GM23338 (cell line): ENCODE data around the gene ATF7. TPM values are rescaled to one million over a fixed set of nuclear protein-coding genes. Genes with fewer than 3 reads are reported as not detected.

ENCODE experiments used
- ATAC-seq: fragments of 200-7000 bp; cut with Tn5 transposase; 3 replicates; pipeline ENCODE4 v1.9.1; 2020
- DNase-seq: peaks from one replicate; pipeline ENCODE4 v3.0.0-alpha.2; 2015; ENCODE audit warnings: low spot score
- H2AFZ ChIP-seq: fragments of 200-600 bp; sonication (generic); 2 replicates; pipeline ENCODE4 v1.8.0; 2016; ENCODE audit warnings: antibody characterized with exemption, mild to moderate bottlenecking, moderate library complexity
- H3F3A ChIP-seq: fragments of 200-600 bp; sonication (generic); replicated peaks from 2 replicates; pipeline ENCODE4 v1.8.0; 2017; ENCODE audit warnings: antibody characterized with exemption, mixed run types, low read depth
- H3K27ac ChIP-seq: fragments of 200-600 bp; sonication (generic); 2 replicates; pipeline ENCODE4 v1.6.1; 2016; ENCODE audit warnings: low read depth
- H3K27me3 ChIP-seq: fragments of 200-600 bp; sonication (generic); 2 replicates; pipeline ENCODE4 v1.8.0; 2016; ENCODE audit warnings: mild to moderate bottlenecking, mixed run types, moderate library complexity; ENCODE audit not compliant: insufficient read depth
- H3K36me3 ChIP-seq: fragments of 200-600 bp; sonication (generic); 2 replicates; pipeline ENCODE4 v1.8.0; 2016; ENCODE audit warnings: mild to moderate bottlenecking; ENCODE audit not compliant: insufficient read depth
- H3K4me1 ChIP-seq: fragments of 200-600 bp; sonication (generic); 2 replicates; pipeline ENCODE4 v1.8.0; 2016; ENCODE audit warnings: mild to moderate bottlenecking, moderate library complexity; ENCODE audit not compliant: insufficient read depth
- H3K4me2 ChIP-seq: fragments of 200-600 bp; sonication (generic); 2 replicates; pipeline ENCODE4 v1.7.1; 2017; ENCODE audit warnings: mixed run types
- H3K4me3 ChIP-seq: fragments of 200-600 bp; sonication (generic); 2 replicates; pipeline ENCODE4 v1.6.1; 2016; ENCODE audit warnings: mixed run types
- H3K79me2 ChIP-seq: fragments of 200-600 bp; sonication (generic); replicated peaks from 2 replicates; pipeline ENCODE4 v1.8.0; 2017; ENCODE audit warnings: mild to moderate bottlenecking; ENCODE audit not compliant: insufficient read depth
- H3K9me2 ChIP-seq: fragments of 200-600 bp; sonication (generic); 2 replicates; pipeline ENCODE4 v1.8.0; 2017; ENCODE audit not compliant: insufficient read depth
- H4K20me1 ChIP-seq: fragments of 200-600 bp; sonication (generic); replicated peaks from 2 replicates; pipeline ENCODE4 v1.8.0; 2017; ENCODE audit warnings: mild to moderate bottlenecking; ENCODE audit not compliant: insufficient read depth
- H3K27ac Mint-ChIP-seq: 2 replicates; pipeline ENCODE4 v1.8.0; 2020; ENCODE audit warnings: inconsistent platforms, mild to moderate bottlenecking, moderate library complexity, mixed read lengths
- H3K27me3 Mint-ChIP-seq: 3 replicates; pipeline ENCODE4 v1.8.0; 2022; ENCODE audit warnings: low read depth, mild to moderate bottlenecking, moderate library complexity, mixed read lengths, inconsistent platforms; ENCODE audit not compliant: insufficient read depth, poor library complexity
- H3K36me3 Mint-ChIP-seq: 3 replicates; pipeline ENCODE4 v1.8.0; 2021; ENCODE audit warnings: low read depth, mild to moderate bottlenecking, inconsistent platforms, moderate library complexity, mixed read lengths
- H3K4me1 Mint-ChIP-seq: 3 replicates; pipeline ENCODE4 v1.8.0; 2020; ENCODE audit warnings: mild to moderate bottlenecking, inconsistent platforms, mixed read lengths
- H3K4me3 Mint-ChIP-seq: 3 replicates; pipeline ENCODE4 v1.8.0; 2021; ENCODE audit warnings: moderate library complexity, mild to moderate bottlenecking, inconsistent platforms, mixed read lengths
- H3K9me3 Mint-ChIP-seq: 3 replicates; pipeline ENCODE4 v1.8.0; 2020; ENCODE audit warnings: moderate library complexity, mild to moderate bottlenecking, inconsistent platforms, mixed read lengths
- CREB1 ChIP-seq: fragments of 250-450 bp; sonication (Bioruptor Pico); IDR thresholded peaks from 2 replicates; pipeline ENCODE4 v1.5.0; 2020; ENCODE audit warnings: low read depth, mild to moderate bottlenecking, moderate library complexity
- ETS1 ChIP-seq: IDR thresholded peaks from 2 replicates; pipeline ENCODE4 v1.6.1; 2016; ENCODE audit warnings: antibody characterized with exemption
- EZH2 ChIP-seq: fragments of 200-600 bp; sonication (generic); IDR thresholded peaks from one replicate; pipeline ENCODE4 v1.8.0; 2017; ENCODE audit warnings: antibody characterized with exemption, mild to moderate bottlenecking, low read depth; ENCODE audit not compliant: unreplicated experiment
- EZH2phosphoT487 ChIP-seq: fragments of 200-600 bp; sonication (generic); IDR thresholded peaks from one replicate; pipeline ENCODE4 v1.8.1; 2018; ENCODE audit warnings: antibody characterized with exemption; ENCODE audit not compliant: unreplicated experiment
- JUNB ChIP-seq: IDR thresholded peaks from one replicate; pipeline ENCODE4 v1.6.1; 2016; ENCODE audit warnings: antibody characterized with exemption; ENCODE audit not compliant: unreplicated experiment
- NANOG ChIP-seq: IDR thresholded peaks from 2 replicates; pipeline ENCODE4 v1.6.1; 2016; ENCODE audit warnings: antibody characterized with exemption, borderline replicate concordance
- POLR2AphosphoS5 ChIP-seq: IDR thresholded peaks from 2 replicates; pipeline ENCODE4 v1.6.1; 2016; ENCODE audit warnings: antibody characterized with exemption, low read depth
- STAT1 ChIP-seq: IDR thresholded peaks from one replicate; pipeline ENCODE4 v1.6.1; 2016; ENCODE audit warnings: antibody characterized with exemption; ENCODE audit not compliant: unreplicated experiment
- ZNF114 ChIP-seq: fragments of 250-450 bp; sonication (Bioruptor Pico); IDR thresholded peaks from 2 replicates; pipeline ENCODE4 v1.5.0; 2020; ENCODE audit warnings: mild to moderate bottlenecking, moderate library complexity
- ZNF331 ChIP-seq: fragments of 250-450 bp; sonication (Bioruptor Pico); IDR thresholded peaks from 2 replicates; pipeline ENCODE4 v1.5.0; 2020; ENCODE audit warnings: low read depth, mild to moderate bottlenecking, moderate library complexity
- polyA plus RNA-seq: library from polyadenylated mRNA; unstranded; fragments of >200 nt; fragmentation: Nextera tagmentation; extraction: Ambion mirVana; gene quantifications from 2 replicates; pipeline ENCODE4 v1.2.1, GENCODE V29; 2016
- total RNA-seq: library from RNA; depleted of rRNA; stranded (reverse); fragments of >200 nt; shearing (Covaris generic); gene quantifications from 2 replicates; pipeline ENCODE4 v1.2.3, GENCODE V29; 2014
- TF ChIP-seq, protein P1 (sequence below), 2 experiments: fragments of 200-600 bp in 1 of 2; sonication (generic) in 1 of 2; conservative IDR thresholded peaks; 2 replicates each; pipeline versions ENCODE4 v1.5.1 to v1.6.1; 2016 to 2017; ENCODE audit warnings: antibody characterized with exemption in 2 of 2, low read depth in 2 of 2, mild to moderate bottlenecking in 2 of 2, moderate library complexity in 1 of 2
- TF ChIP-seq, protein P2 (sequence below): IDR thresholded peaks from one replicate; pipeline ENCODE4 v1.6.1; 2018; ENCODE audit warnings: antibody characterized with exemption; ENCODE audit not compliant: unreplicated experiment
- TF ChIP-seq, protein P3 (sequence below): fragments of 250-450 bp; sonication (Bioruptor Pico); IDR thresholded peaks from 2 replicates; pipeline ENCODE4 v1.5.0; 2020; ENCODE audit warnings: mild to moderate bottlenecking, moderate library complexity

The ATF7 gene
- total and polyA plus RNA-seq, 2 experiments from 2014 or later = 13.9 to 16.3 TPM

DNA sequence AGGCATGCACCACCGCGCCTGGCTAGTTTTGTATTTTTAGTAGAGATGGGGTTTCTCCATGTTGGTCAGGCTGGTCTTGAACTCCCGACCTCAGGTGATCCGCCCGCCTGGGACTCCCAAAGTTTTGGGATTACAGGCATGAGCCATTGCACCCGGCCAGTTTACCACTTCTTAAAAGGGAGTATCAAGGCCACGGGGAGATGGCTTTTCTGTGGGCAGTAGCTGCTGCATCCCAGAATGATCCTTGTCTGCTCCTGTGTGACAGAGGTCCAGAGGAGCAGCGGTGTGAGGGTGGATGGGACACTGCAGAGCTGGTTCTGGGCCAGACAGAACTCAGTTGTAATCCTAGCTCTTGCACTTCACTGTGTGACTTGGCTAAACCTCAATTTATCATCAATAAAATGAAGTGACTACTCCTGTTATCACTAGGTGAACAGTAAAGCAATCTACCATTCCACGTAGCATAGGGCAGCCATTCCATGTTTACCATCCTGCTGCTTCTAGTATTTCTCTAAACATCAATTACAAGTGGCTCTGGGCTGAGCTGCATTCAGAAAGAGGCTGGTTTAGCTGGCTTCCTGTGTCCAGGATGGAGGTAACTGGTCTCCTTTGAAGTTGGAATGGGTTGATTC is 115.9 kb downstream of the ATF7 start:
- TF ChIP-seq CREB1 (CRISPR knock-in tag) = no peak
- no peak for TF ChIP-seq EZH2
- TF ChIP-seq NANOG = no peak
- no peak for TF ChIP-seq POLR2AphosphoS5
- TF ChIP-seq, protein P1, sequence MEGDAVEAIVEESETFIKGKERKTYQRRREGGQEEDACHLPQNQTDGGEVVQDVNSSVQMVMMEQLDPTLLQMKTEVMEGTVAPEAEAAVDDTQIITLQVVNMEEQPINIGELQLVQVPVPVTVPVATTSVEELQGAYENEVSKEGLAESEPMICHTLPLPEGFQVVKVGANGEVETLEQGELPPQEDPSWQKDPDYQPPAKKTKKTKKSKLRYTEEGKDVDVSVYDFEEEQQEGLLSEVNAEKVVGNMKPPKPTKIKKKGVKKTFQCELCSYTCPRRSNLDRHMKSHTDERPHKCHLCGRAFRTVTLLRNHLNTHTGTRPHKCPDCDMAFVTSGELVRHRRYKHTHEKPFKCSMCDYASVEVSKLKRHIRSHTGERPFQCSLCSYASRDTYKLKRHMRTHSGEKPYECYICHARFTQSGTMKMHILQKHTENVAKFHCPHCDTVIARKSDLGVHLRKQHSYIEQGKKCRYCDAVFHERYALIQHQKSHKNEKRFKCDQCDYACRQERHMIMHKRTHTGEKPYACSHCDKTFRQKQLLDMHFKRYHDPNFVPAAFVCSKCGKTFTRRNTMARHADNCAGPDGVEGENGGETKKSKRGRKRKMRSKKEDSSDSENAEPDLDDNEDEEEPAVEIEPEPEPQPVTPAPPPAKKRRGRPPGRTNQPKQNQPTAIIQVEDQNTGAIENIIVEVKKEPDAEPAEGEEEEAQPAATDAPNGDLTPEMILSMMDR (conservative IDR thresholded peaks at IDR 0.05; ENCODE audit: low read depth in 2 of 2) = no peak
- TF ChIP-seq ETS1 = no peak
- TF ChIP-seq, protein P2, sequence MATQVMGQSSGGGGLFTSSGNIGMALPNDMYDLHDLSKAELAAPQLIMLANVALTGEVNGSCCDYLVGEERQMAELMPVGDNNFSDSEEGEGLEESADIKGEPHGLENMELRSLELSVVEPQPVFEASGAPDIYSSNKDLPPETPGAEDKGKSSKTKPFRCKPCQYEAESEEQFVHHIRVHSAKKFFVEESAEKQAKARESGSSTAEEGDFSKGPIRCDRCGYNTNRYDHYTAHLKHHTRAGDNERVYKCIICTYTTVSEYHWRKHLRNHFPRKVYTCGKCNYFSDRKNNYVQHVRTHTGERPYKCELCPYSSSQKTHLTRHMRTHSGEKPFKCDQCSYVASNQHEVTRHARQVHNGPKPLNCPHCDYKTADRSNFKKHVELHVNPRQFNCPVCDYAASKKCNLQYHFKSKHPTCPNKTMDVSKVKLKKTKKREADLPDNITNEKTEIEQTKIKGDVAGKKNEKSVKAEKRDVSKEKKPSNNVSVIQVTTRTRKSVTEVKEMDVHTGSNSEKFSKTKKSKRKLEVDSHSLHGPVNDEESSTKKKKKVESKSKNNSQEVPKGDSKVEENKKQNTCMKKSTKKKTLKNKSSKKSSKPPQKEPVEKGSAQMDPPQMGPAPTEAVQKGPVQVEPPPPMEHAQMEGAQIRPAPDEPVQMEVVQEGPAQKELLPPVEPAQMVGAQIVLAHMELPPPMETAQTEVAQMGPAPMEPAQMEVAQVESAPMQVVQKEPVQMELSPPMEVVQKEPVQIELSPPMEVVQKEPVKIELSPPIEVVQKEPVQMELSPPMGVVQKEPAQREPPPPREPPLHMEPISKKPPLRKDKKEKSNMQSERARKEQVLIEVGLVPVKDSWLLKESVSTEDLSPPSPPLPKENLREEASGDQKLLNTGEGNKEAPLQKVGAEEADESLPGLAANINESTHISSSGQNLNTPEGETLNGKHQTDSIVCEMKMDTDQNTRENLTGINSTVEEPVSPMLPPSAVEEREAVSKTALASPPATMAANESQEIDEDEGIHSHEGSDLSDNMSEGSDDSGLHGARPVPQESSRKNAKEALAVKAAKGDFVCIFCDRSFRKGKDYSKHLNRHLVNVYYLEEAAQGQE = no peak
- no peak for TF ChIP-seq EZH2phosphoT487
- no peak for TF ChIP-seq ZNF114 (CRISPR knock-in tag)
- no peak for TF ChIP-seq ZNF331
- TF ChIP-seq, protein P3, sequence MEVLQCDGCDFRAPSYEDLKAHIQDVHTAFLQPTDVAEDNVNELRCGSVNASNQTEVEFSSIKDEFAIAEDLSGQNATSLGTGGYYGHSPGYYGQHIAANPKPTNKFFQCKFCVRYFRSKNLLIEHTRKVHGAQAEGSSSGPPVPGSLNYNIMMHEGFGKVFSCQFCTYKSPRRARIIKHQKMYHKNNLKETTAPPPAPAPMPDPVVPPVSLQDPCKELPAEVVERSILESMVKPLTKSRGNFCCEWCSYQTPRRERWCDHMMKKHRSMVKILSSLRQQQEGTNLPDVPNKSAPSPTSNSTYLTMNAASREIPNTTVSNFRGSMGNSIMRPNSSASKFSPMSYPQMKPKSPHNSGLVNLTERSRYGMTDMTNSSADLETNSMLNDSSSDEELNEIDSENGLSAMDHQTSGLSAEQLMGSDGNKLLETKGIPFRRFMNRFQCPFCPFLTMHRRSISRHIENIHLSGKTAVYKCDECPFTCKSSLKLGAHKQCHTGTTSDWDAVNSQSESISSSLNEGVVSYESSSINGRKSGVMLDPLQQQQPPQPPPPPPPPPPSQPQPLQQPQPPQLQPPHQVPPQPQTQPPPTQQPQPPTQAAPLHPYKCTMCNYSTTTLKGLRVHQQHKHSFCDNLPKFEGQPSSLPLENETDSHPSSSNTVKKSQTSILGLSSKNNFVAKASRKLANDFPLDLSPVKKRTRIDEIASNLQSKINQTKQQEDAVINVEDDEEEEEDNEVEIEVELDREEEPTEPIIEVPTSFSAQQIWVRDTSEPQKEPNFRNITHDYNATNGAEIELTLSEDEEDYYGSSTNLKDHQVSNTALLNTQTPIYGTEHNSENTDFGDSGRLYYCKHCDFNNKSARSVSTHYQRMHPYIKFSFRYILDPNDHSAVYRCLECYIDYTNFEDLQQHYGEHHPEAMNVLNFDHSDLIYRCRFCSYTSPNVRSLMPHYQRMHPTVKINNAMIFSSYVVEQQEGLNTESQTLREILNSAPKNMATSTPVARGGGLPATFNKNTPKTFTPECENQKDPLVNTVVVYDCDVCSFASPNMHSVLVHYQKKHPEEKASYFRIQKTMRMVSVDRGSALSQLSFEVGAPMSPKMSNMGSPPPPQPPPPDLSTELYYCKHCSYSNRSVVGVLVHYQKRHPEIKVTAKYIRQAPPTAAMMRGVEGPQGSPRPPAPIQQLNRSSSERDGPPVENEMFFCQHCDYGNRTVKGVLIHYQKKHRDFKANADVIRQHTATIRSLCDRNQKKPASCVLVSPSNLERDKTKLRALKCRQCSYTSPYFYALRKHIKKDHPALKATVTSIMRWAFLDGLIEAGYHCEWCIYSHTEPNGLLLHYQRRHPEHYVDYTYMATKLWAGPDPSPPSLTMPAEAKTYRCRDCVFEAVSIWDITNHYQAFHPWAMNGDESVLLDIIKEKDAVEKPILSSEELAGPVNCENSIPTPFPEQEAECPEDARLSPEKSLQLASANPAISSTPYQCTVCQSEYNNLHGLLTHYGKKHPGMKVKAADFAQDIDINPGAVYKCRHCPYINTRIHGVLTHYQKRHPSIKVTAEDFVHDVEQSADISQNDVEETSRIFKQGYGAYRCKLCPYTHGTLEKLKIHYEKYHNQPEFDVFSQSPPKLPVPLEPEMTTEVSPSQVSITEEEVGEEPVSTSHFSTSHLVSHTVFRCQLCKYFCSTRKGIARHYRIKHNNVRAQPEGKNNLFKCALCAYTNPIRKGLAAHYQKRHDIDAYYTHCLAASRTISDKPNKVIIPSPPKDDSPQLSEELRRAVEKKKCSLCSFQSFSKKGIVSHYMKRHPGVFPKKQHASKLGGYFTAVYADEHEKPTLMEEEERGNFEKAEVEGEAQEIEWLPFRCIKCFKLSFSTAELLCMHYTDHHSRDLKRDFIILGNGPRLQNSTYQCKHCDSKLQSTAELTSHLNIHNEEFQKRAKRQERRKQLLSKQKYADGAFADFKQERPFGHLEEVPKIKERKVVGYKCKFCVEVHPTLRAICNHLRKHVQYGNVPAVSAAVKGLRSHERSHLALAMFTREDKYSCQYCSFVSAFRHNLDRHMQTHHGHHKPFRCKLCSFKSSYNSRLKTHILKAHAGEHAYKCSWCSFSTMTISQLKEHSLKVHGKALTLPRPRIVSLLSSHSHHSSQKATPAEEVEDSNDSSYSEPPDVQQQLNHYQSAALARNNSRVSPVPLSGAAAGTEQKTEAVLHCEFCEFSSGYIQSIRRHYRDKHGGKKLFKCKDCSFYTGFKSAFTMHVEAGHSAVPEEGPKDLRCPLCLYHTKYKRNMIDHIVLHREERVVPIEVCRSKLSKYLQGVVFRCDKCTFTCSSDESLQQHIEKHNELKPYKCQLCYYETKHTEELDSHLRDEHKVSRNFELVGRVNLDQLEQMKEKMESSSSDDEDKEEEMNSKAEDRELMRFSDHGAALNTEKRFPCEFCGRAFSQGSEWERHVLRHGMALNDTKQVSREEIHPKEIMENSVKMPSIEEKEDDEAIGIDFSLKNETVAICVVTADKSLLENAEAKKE (CRISPR knock-in tag) = no peak
- no peak for TF ChIP-seq STAT1
- no peak for TF ChIP-seq JUNB
- Histone ChIP-seq H3K79me2 (no peaks in the 10 kb centered on the region), H3K4me3 (no peak overlapping the region), H3K27ac (no peak overlapping the region), H3F3A (peaks cover 4% of the 10 kb centered on the region; the same call in 1 of the 2 replicates), H3K4me1 (no peaks in the 10 kb centered on the region), H4K20me1 (0 out of 2 replicates have a peak, but pooled peaks cover 3% of the 10 kb centered on the region), H3K4me2 (no peak overlapping the region), H3K36me3 (no peaks in the 10 kb centered on the region), H2AFZ (no peak overlapping the region), H3K9me2 (no peaks in the 10 kb centered on the region), H3K27me3 (no peaks in the 10 kb centered on the region)
- ATAC-seq (no peak), DNase-seq (no peak)
- H3K9me3 Mint-ChIP-seq = no peaks in the 10 kb centered on the region
- H3K4me3 Mint-ChIP-seq = no peak overlapping the region
- H3K27ac Mint-ChIP-seq = no peak overlapping the region
- H3K36me3 Mint-ChIP-seq = peaks cover 17% of the 10 kb centered on the region
- peaks cover 14% of the 10 kb centered on the region for H3K27me3 Mint-ChIP-seq
- H3K4me1 Mint-ChIP-seq = peaks cover 7% of the 10 kb centered on the region; the same call in 2 of the 3 replicates
